SK-N-SH (cell line): Measurements from ENCODE around the gene RPEL1. TPM values are rescaled to one million over a fixed set of nuclear protein-coding genes. Genes with fewer than 3 reads are reported as not detected.

ENCODE experiments used
- CTCF ChIA-PET: fragments of 300-600, 350-600 bp; formaldehyde crosslinking; extraction: SDS; loops from one replicate; lab custom pipeline; 2021; lab: Yijun Ruan, JAX
- POLR2A ChIA-PET: fragments of 350-600 bp; sonication (Branson Sonifier 250); formaldehyde crosslinking; extraction: SDS; loops from one replicate; lab custom pipeline; 2020; ENCODE audit warnings: antibody characterized with exemption, inconsistent platforms; lab: Yijun Ruan, JAX
- DNase-seq: peaks from one replicate; pipeline ENCODE4 v3.0.0; 2012
- H2AFZ ChIP-seq: fragments of 200-600 bp; sonication (generic); 2 replicates; pipeline ENCODE4 v1.8.1; 2016; ENCODE audit warnings: antibody characterized with exemption, mild to moderate bottlenecking, low read depth
- H3F3A ChIP-seq: fragments of 200-600 bp; sonication (generic); replicated peaks from 2 replicates; pipeline ENCODE3; 2016; ENCODE audit warnings: antibody characterized with exemption, mild to moderate bottlenecking; ENCODE audit not compliant: insufficient read depth
- H3K27ac ChIP-seq, 2 experiments: fragments of 200-500 bp in 1 of 2; fragments of 200-600 bp in 1 of 2; sonication (Bioruptor generic) in 1 of 2; sonication (generic), shearing (Covaris generic) in 1 of 2; 2 replicates each; pipeline versions ENCODE4 v1.5.1 to v1.6.1; 2014 to 2016; ENCODE audit warnings: low read depth in 2 of 2, inconsistent platforms in 1 of 2, low read length in 1 of 2, mild to moderate bottlenecking in 1 of 2, mixed read lengths in 1 of 2
- H3K27me3 ChIP-seq: fragments of 200-600 bp; sonication (generic), shearing (Covaris generic); 2 replicates; pipeline ENCODE4 v1.6.1; 2016; ENCODE audit warnings: mixed run types; ENCODE audit not compliant: insufficient read depth
- H3K36me3 ChIP-seq, 2 experiments: fragments of 200-500 bp in 1 of 2; fragments of 200-600 bp in 1 of 2; sonication (Bioruptor generic) in 1 of 2; sonication (generic) in 1 of 2; replicated peaks in 1 of 2; 2 replicates each; pipeline versions ENCODE3 to v1.5.1; 2014 to 2016; ENCODE audit warnings: low read length in 1 of 2, mild to moderate bottlenecking in 1 of 2; ENCODE audit not compliant: insufficient read depth in 2 of 2, control insufficient read depth in 1 of 2
- H3K4me1 ChIP-seq, 2 experiments: fragments of 200-500 bp in 1 of 2; fragments of 200-600 bp in 1 of 2; sonication (Bioruptor generic) in 1 of 2; sonication (generic), shearing (Covaris generic) in 1 of 2; 2 replicates each; pipeline versions ENCODE4 v1.5.1 to v1.6.1; 2014 to 2016; ENCODE audit warnings: low read depth in 1 of 2, low read length in 1 of 2, mixed run types in 1 of 2; ENCODE audit not compliant: insufficient read depth in 2 of 2, control insufficient read depth in 1 of 2
- H3K4me2 ChIP-seq: fragments of 200-600 bp; sonication (generic), shearing (Covaris generic); 2 replicates; pipeline ENCODE4 v1.6.1; 2017; ENCODE audit warnings: mixed run types
- H3K4me3 ChIP-seq, 2 experiments: fragments of 200-500 bp in 1 of 2; fragments of 200-600 bp in 1 of 2; sonication (Bioruptor generic) in 1 of 2; sonication (generic), shearing (Covaris generic) in 1 of 2; 2 replicates each; pipeline versions ENCODE4 v1.5.1 to v1.8.1; 2014 to 2016; ENCODE audit warnings: low read depth in 2 of 2, inconsistent platforms in 1 of 2, low read length in 1 of 2, mild to moderate bottlenecking in 1 of 2, mixed read lengths in 1 of 2, moderate library complexity in 1 of 2
- H3K79me2 ChIP-seq: fragments of 200-600 bp; sonication (generic); 2 replicates; pipeline ENCODE4 v1.8.1; 2017; ENCODE audit warnings: mild to moderate bottlenecking; ENCODE audit not compliant: insufficient read depth
- H3K9ac ChIP-seq: fragments of 200-600 bp; sonication (generic); 2 replicates; pipeline ENCODE4 v1.6.1; 2017; ENCODE audit warnings: mixed run types
- H3K9me2 ChIP-seq: fragments of 200-600 bp; sonication (generic); 2 replicates; pipeline ENCODE4 v1.6.1; 2017; ENCODE audit warnings: mixed run types
- H3K9me3 ChIP-seq: fragments of 200-600 bp; sonication (generic); 2 replicates; pipeline ENCODE4 v1.6.1; 2017; ENCODE audit warnings: mixed run types, mild to moderate bottlenecking, moderate library complexity
- H4K20me1 ChIP-seq: fragments of 200-600 bp; sonication (generic); 2 replicates; pipeline ENCODE4 v1.6.1; 2017; ENCODE audit warnings: mild to moderate bottlenecking, mixed run types; ENCODE audit not compliant: insufficient read depth
- ELF1 ChIP-seq: IDR thresholded peaks from 2 replicates; pipeline ENCODE4 v1.4.0; 2012
- EP300 ChIP-seq, 2 experiments: IDR thresholded peaks; 2 replicates each; pipeline versions ENCODE4 v1.4.0 to v1.6.1; 2012; ENCODE audit warnings: borderline replicate concordance in 1 of 2, low read depth in 1 of 2, low read length in 1 of 2
- EZH2phosphoT487 ChIP-seq: fragments of 200-600 bp; sonication (generic); IDR thresholded peaks from 2 replicates; pipeline ENCODE4 v1.6.1; 2017; ENCODE audit warnings: low read depth, mixed run types, mild to moderate bottlenecking, antibody characterized with exemption, moderate library complexity, borderline replicate concordance
- FOXM1 ChIP-seq: IDR thresholded peaks from 2 replicates; pipeline ENCODE4 v1.4.0; 2012; ENCODE audit warnings: low read depth, mild to moderate bottlenecking
- GABPA ChIP-seq: IDR thresholded peaks from 2 replicates; pipeline ENCODE4 v1.4.0; 2012; ENCODE audit warnings: low read depth, mild to moderate bottlenecking
- JUND ChIP-seq: IDR thresholded peaks from 2 replicates; pipeline ENCODE4 v1.4.0; 2012
- MXI1 ChIP-seq: IDR thresholded peaks from 2 replicates; pipeline ENCODE4 v1.6.1; 2012; ENCODE audit warnings: mild to moderate bottlenecking, low read depth, low read length, improper control_type of control experiment
- RFX5 ChIP-seq: IDR thresholded peaks from 2 replicates; pipeline ENCODE4 v1.6.1; 2012; ENCODE audit warnings: mild to moderate bottlenecking, improper control_type of control experiment, low read length
- SIN3A ChIP-seq: IDR thresholded peaks from 2 replicates; pipeline ENCODE4 v1.6.1; 2012; ENCODE audit warnings: low read depth, mild to moderate bottlenecking, low read length, moderate library complexity, borderline replicate concordance
- WGBS: methylation state at CpG from one replicate; pipeline ENCODE4 v1.1.6; 2017; ENCODE audit warnings: low lambda C conversion rate; 5-methylcytosine and 5-hydroxymethylcytosine counted together
- polyA plus RNA-seq, 3 experiments: library from polyadenylated mRNA; depleted of rRNA; stranded (reverse); fragments of >200 nt; gene quantifications; 2 replicates each; pipeline ENCODE4 v1.2.3, GENCODE V29; 2012
- TF ChIP-seq, protein P1 (sequence below): fragments of 150-350 bp; IDR thresholded peaks from 2 replicates; pipeline ENCODE4 v1.6.1; 2016; ENCODE audit warnings: mild to moderate bottlenecking, low read depth, low read length
- TF ChIP-seq, protein P2 (sequence below): IDR thresholded peaks from 2 replicates; pipeline ENCODE4 v1.4.0; 2012; ENCODE audit warnings: low read depth
- TF ChIP-seq, protein P3 (sequence below): IDR thresholded peaks from 2 replicates; pipeline ENCODE4 v1.4.0; 2012; ENCODE audit warnings: low read depth, borderline replicate concordance

RPEL1 gene
- polyA plus RNA-seq, 1 of the 3 experiments (the other 2 are of a cell fraction): not detected

DNA sequence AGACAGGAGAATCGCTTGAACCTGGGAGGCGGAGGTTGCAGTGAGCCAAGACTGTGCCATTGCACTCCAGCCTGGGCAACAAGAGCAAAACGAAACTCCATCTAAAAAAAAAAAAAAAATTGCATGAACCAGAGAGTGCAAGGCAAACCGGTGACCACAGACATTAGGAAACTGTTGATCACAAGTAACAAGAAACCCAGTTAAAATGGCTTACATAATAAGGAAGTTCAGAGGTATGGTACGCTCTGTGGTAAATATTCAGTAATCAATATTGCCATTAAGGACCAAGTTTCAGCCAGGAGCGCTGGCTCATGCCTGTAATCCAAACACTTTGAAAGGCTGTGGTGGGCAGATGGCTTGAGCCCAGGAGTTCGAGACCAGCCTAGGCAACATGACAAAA lies 43.4 kb upstream of the RPEL1 start:
- Histone ChIP-seq H3K4me3 (no peak overlapping the region), H3K4me2 (no peak overlapping the region), H3K9ac (no peak overlapping the region), H3K79me2 (no peaks in the 10 kb centered on the region), H3F3A (no peaks in the 10 kb centered on the region), H2AFZ (no peak overlapping the region), H4K20me1 (no peaks in the 10 kb centered on the region), H3K9me2 (no peaks in the 10 kb centered on the region), H3K9me3 (no peaks in the 10 kb centered on the region), H3K4me1 (peaks cover 0 to 5% of the 10 kb centered on the region in 2 experiments; a peak in 1 of 4 replicates), H3K27me3 (no peaks in the 10 kb centered on the region), H3K36me3 (no peaks in the 10 kb centered on the region), H3K27ac (no peak overlapping the region)
- ChIA-PET POLR2A (no interaction called here), CTCF (no interaction called here)
- WGBS: 83% methylated on average over 7 of the region's 7 CpGs
- TF ChIP-seq EP300 (IDR thresholded peaks at IDR 0.05; ENCODE audit: borderline replicate concordance in 1 of 2, low read depth in 1 of 2, low read length in 1 of 2): no peak
- TF ChIP-seq EZH2phosphoT487: no peak
- TF ChIP-seq, protein P1, sequence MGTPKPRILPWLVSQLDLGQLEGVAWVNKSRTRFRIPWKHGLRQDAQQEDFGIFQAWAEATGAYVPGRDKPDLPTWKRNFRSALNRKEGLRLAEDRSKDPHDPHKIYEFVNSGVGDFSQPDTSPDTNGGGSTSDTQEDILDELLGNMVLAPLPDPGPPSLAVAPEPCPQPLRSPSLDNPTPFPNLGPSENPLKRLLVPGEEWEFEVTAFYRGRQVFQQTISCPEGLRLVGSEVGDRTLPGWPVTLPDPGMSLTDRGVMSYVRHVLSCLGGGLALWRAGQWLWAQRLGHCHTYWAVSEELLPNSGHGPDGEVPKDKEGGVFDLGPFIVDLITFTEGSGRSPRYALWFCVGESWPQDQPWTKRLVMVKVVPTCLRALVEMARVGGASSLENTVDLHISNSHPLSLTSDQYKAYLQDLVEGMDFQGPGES: no peak
- TF ChIP-seq ELF1: no peak
- TF ChIP-seq, protein P2, sequence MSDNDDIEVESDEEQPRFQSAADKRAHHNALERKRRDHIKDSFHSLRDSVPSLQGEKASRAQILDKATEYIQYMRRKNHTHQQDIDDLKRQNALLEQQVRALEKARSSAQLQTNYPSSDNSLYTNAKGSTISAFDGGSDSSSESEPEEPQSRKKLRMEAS: no peak
- TF ChIP-seq GABPA: no peak
- no peak for TF ChIP-seq SIN3A
- TF ChIP-seq, protein P3, sequence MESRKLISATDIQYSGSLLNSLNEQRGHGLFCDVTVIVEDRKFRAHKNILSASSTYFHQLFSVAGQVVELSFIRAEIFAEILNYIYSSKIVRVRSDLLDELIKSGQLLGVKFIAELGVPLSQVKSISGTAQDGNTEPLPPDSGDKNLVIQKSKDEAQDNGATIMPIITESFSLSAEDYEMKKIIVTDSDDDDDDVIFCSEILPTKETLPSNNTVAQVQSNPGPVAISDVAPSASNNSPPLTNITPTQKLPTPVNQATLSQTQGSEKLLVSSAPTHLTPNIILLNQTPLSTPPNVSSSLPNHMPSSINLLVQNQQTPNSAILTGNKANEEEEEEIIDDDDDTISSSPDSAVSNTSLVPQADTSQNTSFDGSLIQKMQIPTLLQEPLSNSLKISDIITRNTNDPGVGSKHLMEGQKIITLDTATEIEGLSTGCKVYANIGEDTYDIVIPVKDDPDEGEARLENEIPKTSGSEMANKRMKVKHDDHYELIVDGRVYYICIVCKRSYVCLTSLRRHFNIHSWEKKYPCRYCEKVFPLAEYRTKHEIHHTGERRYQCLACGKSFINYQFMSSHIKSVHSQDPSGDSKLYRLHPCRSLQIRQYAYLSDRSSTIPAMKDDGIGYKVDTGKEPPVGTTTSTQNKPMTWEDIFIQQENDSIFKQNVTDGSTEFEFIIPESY: no peak
- no peak for TF ChIP-seq RFX5
- TF ChIP-seq FOXM1: no peak
- no peak for DNase-seq

DNA sequence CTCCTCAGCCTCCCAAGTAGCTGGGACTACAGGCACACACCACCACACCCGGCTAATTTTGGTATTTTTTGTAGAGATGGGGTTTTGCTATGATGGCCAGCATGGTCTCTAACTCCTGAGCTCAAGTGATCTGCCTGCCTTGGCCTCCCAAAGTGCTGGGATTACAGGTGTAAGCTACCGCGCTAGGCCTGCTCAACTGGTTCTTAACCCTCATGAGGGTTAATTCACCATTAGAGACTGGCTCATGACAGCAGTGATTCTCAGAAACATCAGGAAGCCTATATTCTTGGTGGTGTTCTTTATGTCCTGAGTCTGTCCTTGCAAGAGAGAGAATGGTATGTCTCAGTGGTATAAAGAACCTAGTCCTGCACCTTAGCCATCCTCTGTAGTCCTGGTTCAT lies 42.2 kb upstream of the RPEL1 start:
- no peaks in the 10 kb centered on the region for H3K9me2 ChIP-seq
- H4K20me1 ChIP-seq: no peaks in the 10 kb centered on the region
- no peaks in the 10 kb centered on the region for H3K9me3 ChIP-seq
- no peak for DNase-seq
- H3K27ac ChIP-seq: no peak overlapping the region
- H3K9ac ChIP-seq: no peak overlapping the region
- H2AFZ ChIP-seq: no peak overlapping the region
- WGBS: 95% methylated on average over 3 of the region's 3 CpGs
- POLR2A ChIA-PET: no interaction called here
- TF ChIP-seq MXI1 (no peak), JUND (no peak)
- TF ChIP-seq, all 33 proteins: peak for 0
- Histone ChIP-seq H3K36me3 (no peaks in the 10 kb centered on the region), H3K4me1 (no peaks in the 10 kb centered on the region), H3K4me2 (no peak overlapping the region), H3F3A (no peaks in the 10 kb centered on the region), H3K27me3 (no peaks in the 10 kb centered on the region), H3K79me2 (no peaks in the 10 kb centered on the region), H3K4me3 (no peak overlapping the region)
- CTCF ChIA-PET: no interaction called here
